Astrocyte of the cerebellum (primary cell): ENCODE data around the gene SLC38A10.

ENCODE experiments used
- DNase-seq: peaks from one replicate; pipeline ENCODE4 v3.0.0-alpha.2; 2011; ENCODE audit warnings: low read depth
- H3K4me3 ChIP-seq: 2 replicates; pipeline ENCODE4 v1.5.1; 2011; ENCODE audit warnings: mild to moderate bottlenecking, low read depth, low read length, moderate library complexity
- CTCF ChIP-seq: IDR thresholded peaks from 2 replicates; pipeline ENCODE4 v1.5.1; 2012; ENCODE audit warnings: low read length, low read depth, moderate library complexity, mild to moderate bottlenecking; ENCODE audit errors: missing control alignments
- in situ Hi-C: cut with HindIII; loops from 2 replicates; pipeline ENCODE4 v1.10.0; 2017; ENCODE audit warnings: low sequenced_read_pairs

Gene SLC38A10

GRCh38 chr17:81197409-81197795 is 97.7 kb downstream of the SLC38A10 start:
- DNase-seq: no peak
- in situ Hi-C loops: no loop called here
- H3K4me3 ChIP-seq: no peak overlapping the region
- no peak for TF ChIP-seq CTCF

GRCh38 chr17:81196505-81197408 is 98.3 kb downstream of the SLC38A10 start:
- DNase-seq: no peak
- in situ Hi-C loops: no loop called here
- no peak overlapping the region for H3K4me3 ChIP-seq
- no peak for TF ChIP-seq CTCF

- no peak overlapping the region for H3K4me3 ChIP-seq
- DNase-seq: no peak
- TF ChIP-seq CTCF: no peak
- in situ Hi-C loops: no loop called here
Measured at GRCh38 chr17:81195941-81196495, 99.1 kb downstream of the SLC38A10 start.
